SK-MEL-5 (cell line): ENCODE measurements around the gene ZNF621. TPM values are rescaled to one million over a fixed set of nuclear protein-coding genes. Genes with fewer than 3 reads are reported as not detected.
"Not testable (repeated sequence)": the region's sequence is repeated elsewhere in the genome, so short reads cannot be mapped to it uniquely, and the experiment has no call there.

Source experiments
- DNase-seq: peaks from one replicate; pipeline ENCODE4 v3.0.0-alpha.2; 2016; ENCODE audit warnings: low read depth, low spot score
- in situ Hi-C: cut with HindIII; loops from 2 replicates; pipeline ENCODE4 v1.10.0; 2016; ENCODE audit warnings: low sequenced_read_pairs, high pct_unique_total_duplicates, low pct_unique_long_range_greater_than_20kb
- total RNA-seq: library from RNA; depleted of rRNA; stranded (reverse); fragments of >200 nt; shearing (Covaris generic); gene quantifications from 2 replicates; pipeline ENCODE4 v1.2.3, GENCODE V29; 2014

The ZNF621 gene
- total RNA-seq, 1 experiment from 2014 or later: 6.8 TPM

DNA sequence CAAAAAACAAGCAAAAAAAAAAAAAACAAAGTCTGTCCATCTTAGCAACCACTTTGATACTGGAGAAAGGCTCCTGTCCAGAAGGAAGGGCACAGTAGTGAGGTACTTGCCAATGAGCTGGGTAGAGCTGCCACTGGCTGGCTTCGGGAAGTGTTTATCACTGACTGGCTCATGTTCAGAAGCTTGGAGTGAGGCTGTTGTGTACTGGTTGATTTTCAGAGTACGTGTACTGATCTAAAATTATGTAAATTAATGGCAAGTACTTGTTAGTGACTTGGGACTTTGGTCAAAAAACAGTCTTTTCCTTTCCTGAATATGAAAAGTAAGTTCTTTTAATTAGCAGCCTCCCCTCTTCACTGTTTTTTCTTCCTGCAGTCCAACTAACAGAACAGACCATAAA, 979 bp upstream of the ZNF621 start:
- no peak for DNase-seq
- in situ Hi-C loops: no loop called here

DNA sequence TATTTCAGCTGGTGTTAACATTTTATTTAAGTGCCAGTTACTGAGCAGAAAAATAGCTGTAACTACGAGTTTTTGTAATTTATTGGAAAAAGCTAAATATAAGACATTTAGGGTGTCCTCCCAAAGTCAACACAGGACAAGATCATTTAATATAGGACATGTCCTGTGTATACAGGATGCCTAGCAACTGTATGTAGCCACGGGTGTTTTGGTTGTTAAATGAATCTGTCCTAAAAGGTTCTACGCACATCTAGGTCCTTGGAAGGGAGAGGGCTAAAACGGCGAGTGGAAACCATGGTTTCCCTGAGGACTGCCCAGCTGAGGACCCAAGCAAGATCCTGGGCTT, 565 bp upstream of the ZNF621 start:
- DNase-seq: no peak
- in situ Hi-C loops: no loop called here

DNA sequence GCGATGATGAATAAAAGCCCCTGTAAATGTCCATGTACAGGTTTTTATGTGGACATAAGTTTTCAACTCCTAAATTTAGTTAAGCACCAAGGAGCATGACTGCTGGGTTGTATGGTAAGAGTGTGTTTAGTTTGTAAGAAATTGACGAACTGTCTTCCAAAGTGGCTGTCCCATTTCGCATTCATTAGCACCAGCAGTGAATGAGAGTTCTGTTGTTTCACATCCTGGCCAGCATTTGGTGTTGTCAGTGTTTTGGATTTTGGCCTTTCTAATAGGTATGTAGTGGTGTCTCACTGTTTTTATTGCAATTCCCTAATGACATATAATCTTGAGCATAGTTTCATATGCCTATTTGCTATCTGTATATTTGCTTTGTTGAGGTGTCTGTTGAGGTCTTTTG, 3.7 kb downstream of the ZNF621 start:
- peak; percentile 53 for DNase-seq
- in situ Hi-C loops: no loop called here

DNA sequence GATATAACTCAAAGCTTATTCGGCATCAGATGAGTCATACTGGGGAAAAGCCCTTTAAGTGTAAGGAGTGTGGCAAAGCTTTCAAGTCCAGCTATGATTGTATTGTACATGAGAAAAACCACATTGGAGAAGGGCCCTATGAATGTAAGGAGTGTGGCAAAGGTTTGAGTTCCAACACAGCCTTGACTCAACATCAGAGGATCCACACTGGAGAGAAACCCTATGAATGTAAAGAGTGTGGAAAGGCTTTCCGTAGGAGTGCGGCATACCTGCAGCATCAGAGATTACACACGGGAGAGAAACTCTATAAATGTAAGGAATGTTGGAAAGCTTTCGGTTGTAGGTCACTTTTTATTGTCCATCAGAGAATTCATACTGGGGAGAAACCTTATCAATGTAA, 7.5 kb downstream of the ZNF621 start:
- in situ Hi-C loops: no loop called here
- no peak for DNase-seq

DNA sequence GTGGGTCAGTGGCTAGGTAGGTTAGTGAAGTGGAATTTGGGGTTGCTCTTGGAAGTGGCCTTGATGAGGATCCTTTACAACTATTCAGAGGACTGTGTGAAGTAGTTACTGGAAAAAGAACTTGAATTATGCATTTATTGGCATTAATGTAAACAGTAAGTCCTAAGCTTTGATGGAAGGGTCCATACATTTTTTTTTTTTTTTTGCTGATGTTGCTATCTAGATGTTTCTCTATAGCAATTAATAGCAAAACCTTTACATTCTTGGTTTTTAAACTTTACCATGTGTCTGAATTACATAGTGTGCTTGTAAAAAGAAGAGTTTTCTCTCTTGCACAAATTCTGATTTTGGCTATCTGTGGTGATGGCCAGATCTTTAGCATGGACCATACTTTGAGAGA, 9.5 kb downstream of the ZNF621 start:
- in situ Hi-C loops: no loop called here
- DNase-seq: no peak

DNA sequence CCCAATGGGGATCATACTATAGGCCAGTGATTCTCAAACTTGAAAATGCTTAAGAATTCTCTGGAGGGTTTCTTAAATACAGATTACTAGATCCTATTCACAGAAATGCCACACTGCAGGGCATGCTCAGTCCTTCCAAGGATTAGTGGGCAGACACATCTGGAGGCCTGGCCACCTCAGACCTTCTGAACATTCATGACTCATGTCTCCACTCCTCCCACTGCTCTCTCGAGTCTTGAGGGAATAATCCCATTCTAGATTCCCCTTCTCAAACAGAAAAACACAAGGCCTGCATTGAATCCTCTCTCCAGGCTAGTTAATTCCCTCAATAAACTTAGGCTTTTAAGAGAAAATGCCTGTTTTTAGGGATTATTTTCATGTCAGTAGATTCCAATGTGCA, 22.1 kb downstream of the ZNF621 start:
- DNase-seq: peak; percentile 48
- in situ Hi-C loops: no loop called here

- in situ Hi-C loops: no loop called here
- DNase-seq: no peak
Observed at GRCh38 chr3:40550167-40550566, 25.4 kb downstream of the ZNF621 start.

- no peak for DNase-seq
- in situ Hi-C loops: no loop called here
Observed at GRCh38 chr3:40557575-40558161, 32.9 kb downstream of the ZNF621 start.

- DNase-seq, in situ Hi-C loops: not testable (repeated sequence)
Observed at GRCh38 chr3:40562482-40562881, 37.7 kb downstream of the ZNF621 start.

- in situ Hi-C loops: not testable (repeated sequence)
Observed at GRCh38 chr3:40565629-40566028, 40.9 kb downstream of the ZNF621 start.

GRCh38 chr3:40566694-40567093, 41.9 kb downstream of the ZNF621 start:
- DNase-seq: no peak
- in situ Hi-C loops: no loop called here

More at GRCh38 chr3:40565629-40566028, 40.9 kb downstream of the ZNF621 start:
- DNase-seq: not testable (repeated sequence)

DNA sequence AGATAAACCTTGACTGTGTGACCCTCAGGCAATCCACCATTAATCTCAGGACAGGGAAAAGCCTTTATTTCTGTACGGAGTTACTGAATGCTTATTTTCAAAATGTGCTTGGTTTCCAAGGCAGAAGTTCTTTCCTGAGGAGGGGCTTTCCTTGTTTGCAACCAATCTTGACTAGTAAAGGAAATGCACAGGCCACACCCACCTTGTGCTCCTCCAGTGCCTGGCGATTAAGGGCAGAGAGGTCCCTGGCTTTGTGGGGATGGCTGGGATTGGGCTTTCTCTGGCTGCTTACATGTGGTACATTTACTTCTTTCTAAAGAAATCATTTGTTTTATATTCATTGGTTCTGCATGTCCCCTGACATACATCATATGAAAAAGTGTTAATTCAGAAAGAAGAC, 47.8 kb downstream of the ZNF621 start:
- in situ Hi-C loops: no loop called here

GRCh38 chr3:40574050-40574449, 49.3 kb downstream of the ZNF621 start:
- in situ Hi-C loops: no loop called here
- DNase-seq: no peak

More for the DNA sequence above, 47.8 kb downstream of the ZNF621 start:
- DNase-seq: no peak

DNA sequence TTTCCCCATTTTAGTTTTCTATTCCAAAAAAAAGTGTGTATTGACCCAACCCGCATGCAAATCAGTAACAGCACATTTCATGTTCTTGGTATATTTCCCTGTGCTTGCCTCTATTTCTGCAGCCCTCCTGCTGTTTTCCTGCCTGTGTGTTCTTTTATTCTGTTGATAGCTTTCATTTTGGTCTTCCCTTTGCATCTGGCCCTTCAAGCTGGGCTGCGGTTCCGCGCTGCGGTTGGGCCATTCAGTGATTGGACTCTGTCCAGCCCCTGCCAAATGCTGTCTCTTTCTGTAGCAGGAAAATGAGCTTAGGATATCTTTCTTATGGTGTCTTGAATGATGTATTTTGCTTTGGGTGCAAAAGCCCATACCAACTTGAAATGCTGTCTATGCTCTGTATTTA, 49.9 kb downstream of the ZNF621 start:
- in situ Hi-C loops: loop anchor here (25.0 kb wide), 1 partner anchor 663 kb away; no protein-coding TSS in a partner anchor
- DNase-seq: no peak

DNA sequence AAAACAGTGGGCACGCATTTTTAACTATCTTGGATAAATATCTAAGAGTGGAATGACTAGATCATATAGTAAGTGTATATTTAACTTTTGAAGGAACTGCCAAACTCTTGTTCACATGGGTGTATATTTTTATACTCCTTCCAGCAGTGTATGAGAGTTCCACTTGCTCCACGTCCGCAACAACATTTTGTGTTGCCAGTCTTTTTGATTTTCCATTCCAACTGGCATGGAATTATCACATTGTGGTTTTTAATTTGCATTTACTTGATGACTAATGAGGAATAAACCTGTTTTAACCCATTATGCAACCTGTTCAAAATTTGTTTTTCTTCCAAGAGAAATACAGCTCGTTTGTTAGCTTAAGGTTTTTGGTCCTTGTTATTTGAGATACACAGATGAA, 51.6 kb downstream of the ZNF621 start:
- DNase-seq: no peak
- in situ Hi-C loops: loop anchor here (25.0 kb wide), 1 partner anchor 661 kb away; no protein-coding TSS in a partner anchor

DNA sequence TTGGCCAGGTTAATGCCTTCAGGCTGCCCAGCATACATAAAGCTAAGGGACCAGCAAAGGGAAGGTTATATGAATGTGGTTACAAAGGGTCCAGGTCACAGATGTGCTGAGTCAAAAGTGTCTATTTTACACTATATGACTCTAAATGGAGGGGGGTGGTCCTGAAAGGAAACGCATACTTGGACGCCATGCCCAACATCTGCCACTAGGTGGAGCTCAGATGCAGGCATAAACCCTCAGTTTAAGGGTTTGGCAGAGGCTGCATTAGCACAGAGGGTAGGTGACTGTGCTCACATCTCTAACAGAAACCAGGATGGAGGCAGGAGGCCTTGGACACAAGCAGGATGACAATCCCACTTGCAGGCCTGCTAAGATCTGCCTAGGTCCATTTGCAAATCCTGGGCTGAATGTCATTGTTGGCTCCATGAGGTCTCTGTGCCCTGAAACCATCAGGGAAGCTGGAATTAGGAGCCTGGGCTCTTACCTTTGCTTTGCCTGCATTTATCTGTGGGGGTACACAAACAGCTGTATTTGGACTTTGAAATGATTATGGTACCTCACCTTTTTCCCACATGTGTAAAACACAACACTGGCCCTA, 55.8 kb downstream of the ZNF621 start:
- DNase-seq: peak; percentile 87
- in situ Hi-C loops: loop anchor here (25.0 kb wide), 1 partner anchor 657 kb away; no protein-coding TSS in a partner anchor

DNA sequence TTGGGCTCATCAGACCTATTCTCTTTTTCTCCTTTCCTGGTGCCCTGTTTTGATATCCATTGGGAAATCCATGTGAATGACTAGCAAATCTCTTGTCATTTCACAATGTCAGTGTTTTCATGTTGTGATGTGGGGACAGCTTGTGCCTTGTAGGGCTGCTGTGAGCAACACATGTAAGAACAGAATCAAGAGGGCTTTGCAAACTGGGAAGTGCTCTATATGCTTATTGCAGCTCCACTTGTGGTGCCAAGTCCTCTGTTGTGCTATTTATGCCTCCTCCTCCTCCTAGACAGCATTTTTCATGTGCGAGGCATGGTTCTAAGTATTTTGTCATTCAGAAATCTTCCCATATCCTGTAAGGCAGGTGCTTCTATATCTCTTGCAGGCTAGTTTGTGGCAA, 56.4 kb downstream of the ZNF621 start:
- no peak for DNase-seq
- in situ Hi-C loops: loop anchor here (25.0 kb wide), 1 partner anchor 656 kb away; no protein-coding TSS in a partner anchor

DNA sequence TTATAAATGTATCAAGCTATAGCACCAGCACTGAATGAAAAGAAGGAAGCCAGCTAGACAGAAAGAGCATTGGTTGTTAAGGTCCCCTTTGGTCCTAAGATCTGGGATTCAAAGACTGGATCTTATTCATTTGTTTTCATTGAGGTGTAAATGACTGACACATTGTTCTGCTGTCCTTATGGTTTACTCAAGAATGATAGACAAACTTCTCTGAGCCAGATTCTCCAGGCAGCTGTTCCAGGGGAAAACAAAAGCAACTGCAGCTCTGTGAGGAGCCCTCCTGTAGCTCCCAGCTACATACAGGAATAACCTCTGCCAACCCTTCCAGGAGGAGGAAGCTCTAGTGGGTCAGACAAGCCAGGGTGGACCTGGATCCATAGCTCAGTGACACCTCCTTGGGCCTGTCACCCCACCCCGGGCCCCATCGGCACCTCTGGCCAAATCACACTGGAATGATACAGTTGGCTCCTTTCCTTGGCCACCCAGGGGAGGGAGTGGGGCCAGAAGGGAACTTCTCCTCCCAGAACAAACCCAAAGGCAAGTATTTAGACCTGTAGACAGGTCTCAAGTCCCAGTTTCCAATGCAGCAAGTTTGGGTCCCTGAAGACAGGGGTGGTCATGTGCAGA, 57.8 kb downstream of the ZNF621 start:
- DNase-seq: no peak
- in situ Hi-C loops: loop anchor here (25.0 kb wide), 1 partner anchor 655 kb away; no protein-coding TSS in a partner anchor

GRCh38 chr3:40583691-40584090, 58.9 kb downstream of the ZNF621 start:
- DNase-seq: no peak
- in situ Hi-C loops: loop anchor here (25.0 kb wide), 1 partner anchor 654 kb away; no protein-coding TSS in a partner anchor
